HUDEP-2 (cell line): ENCODE data around the gene HSPA1B.
"Not testable (repeated sequence)": the region's sequence is repeated elsewhere in the genome, so short reads cannot be mapped to it uniquely, and the experiment has no call there.

Experiments used
- DNase-seq, 76 experiments: peaks; one replicate each; lab custom pipeline; 2025; ENCODE audit not compliant: unreplicated experiment in 76 of 76; lab: John Stamatoyannopoulos, UW

Gene HSPA1B

DNA sequence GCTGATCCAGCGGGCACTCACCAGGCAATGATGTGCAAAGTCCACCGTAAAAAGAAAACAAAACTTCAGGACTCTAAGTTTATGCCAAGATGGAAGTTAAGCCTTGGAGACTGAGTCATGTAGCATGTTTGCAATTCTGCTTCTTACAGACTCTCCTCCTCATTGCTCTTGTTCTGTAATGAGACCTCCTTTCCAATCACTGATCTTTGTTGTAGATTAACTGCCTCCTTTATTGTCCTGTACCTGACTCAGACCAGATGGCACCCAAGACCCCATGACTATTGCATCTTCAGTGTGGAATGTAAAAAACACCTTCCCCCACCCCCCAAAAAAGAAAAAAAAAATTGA lies 23.9 kb downstream of the HSPA1B start:
- no peak for DNase-seq

DNA sequence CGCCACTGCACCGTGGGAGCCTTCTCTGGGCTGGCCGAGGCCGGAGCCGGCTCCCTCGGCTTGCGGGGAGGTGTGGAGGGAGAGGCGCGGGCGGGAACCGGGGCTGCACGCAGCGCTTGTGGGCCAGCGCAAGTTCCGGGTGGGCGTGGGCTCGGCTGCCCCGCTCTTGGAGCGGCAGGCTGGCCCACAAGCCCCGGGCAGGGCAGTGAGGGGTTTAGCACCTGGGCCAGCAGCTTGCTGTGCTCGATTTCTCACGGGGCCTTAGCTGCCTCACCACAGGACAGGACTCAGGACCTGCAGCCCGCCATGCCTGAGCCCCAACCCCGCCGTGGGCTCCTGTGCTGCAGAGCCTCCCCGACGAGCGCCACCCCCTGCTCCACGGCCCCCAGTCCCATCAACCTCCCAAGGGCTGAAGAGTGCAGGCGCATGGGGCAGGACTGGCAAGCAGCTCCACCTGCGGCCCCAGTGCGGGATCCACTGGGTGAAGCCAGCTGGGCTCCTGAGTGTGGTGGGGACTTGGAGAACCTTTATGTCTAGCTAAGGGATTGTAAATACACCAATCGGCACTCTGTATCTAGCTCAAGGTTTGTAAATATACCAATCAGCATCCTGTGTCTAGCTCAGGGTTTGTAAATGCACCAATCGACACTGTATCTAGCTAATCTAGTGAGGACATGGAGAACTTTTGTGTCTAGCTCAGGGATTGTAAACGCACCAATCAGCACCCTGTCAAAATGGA lies 24.6 kb downstream of the HSPA1B start:
- DNase-seq: not testable (repeated sequence)

DNA sequence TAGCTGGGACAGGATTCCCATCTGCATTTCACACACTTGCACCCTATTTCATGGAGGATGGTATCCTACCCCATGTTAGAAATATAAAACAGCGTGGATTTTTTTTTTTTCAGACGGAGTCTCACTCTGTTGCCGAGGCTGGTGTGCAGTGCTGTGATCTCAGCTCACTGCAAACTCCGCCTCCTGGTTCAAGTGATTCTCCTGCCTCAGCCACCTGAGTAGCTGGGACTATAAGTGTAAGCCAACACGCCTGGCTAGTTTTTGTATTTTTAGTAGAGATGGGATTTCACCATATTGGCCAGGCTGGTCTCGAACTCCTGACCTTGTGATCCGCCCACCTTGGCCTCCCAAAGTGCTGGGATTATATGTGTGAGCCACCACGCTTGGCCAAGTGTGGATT lies 30.2 kb downstream of the HSPA1B start:
- DNase-seq: not testable (repeated sequence)

DNA sequence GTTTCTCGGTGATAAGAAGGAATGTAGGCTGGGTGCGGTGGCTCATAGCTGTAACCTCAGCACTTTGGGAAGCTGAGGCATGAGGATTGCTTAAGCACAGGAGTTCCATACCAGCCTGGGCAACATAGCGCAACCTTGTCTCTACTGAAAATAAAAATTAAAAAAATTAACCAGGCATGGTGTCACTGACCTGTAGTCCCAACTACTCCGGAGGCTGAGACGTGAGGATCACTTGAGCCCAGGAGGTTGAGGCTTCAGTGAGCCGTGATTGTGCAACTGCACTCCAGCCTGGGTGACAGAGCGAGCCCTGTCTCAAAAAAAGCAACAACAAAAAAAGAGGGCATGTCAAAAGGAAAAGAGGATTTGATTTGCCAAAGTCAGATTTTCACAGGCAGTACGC lies 31.2 kb downstream of the HSPA1B start:
- no peak for DNase-seq

DNA sequence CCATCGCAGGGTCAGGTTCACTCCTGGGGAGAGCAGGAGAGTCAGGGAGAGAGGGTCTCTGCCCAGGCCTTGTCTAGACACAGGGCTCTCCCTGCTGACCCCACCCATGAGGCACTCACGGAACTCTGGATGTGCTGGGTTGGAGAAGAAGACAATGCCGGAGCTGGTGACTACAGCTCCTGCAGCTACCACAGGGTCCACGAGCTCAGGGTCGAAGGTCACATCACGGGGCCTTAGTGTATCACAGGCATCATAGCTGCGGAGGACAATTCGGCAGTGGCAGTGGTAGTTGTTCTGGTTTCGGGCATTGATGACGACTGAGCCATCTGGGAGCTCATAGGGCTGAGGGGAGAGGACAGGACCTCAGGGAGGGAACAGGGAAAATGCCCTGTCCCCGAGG lies 32.4 kb downstream of the HSPA1B start:
- no peak for DNase-seq

DNA sequence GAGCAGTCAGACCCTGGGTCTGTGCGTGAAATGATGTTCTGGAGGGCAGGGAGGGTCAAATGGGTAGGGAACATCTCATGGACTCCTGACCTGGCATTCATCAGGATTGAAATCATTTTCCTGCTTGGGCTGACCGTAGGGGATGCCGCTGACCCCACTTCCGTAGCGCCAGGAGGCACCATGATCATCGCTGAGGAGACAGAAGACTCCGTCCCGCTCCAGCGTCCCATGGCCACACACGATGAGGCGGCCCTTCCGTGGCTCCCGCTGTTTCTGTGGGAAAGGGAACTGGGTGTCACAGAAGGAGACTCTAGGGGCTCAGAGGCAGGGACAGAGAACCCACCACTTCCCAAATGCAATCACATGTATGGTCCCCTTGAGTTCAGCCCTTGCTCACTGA lies 32.8 kb downstream of the HSPA1B start:
- no peak for DNase-seq

DNA sequence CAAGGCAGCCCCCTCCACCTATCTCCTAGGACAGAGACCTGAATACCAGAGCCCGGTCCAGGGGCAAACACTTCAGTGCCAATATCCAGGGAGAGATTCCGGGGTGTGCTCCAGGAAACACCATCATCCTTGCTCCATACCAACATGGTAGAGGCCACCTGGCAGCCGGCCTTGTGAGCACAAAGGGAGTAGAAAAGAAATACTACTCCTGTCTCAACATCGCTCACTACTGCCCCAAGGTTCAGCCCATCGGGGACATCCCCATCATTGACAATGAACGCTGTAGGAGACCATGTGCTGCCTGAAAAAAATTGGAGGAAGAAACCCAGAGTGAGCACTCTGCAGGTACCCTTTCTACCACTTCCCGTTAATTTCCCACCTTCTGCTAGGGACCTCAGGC lies 33.6 kb downstream of the HSPA1B start:
- DNase-seq: no peak

DNA sequence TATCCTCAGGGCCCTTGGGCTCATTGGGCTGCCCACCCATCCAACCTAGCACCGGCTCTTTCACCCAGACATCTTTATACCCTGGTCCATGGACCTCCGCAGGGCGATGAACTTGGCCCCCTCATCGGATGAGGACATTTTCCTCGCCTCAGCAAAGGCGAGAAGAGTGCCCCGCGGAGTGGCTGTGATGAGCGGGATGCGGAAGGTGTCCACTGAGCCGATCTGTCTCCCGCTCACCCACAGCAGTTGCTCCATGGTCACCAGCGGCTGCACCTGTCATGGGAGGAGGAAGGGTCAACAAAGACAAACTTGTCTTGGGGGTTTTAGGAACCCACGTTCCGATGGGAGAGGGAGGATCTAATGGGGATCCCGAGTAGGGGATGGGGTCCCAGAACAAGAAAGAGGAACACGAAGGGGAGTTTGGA lies 34.4 kb downstream of the HSPA1B start:
- no peak for DNase-seq

DNA sequence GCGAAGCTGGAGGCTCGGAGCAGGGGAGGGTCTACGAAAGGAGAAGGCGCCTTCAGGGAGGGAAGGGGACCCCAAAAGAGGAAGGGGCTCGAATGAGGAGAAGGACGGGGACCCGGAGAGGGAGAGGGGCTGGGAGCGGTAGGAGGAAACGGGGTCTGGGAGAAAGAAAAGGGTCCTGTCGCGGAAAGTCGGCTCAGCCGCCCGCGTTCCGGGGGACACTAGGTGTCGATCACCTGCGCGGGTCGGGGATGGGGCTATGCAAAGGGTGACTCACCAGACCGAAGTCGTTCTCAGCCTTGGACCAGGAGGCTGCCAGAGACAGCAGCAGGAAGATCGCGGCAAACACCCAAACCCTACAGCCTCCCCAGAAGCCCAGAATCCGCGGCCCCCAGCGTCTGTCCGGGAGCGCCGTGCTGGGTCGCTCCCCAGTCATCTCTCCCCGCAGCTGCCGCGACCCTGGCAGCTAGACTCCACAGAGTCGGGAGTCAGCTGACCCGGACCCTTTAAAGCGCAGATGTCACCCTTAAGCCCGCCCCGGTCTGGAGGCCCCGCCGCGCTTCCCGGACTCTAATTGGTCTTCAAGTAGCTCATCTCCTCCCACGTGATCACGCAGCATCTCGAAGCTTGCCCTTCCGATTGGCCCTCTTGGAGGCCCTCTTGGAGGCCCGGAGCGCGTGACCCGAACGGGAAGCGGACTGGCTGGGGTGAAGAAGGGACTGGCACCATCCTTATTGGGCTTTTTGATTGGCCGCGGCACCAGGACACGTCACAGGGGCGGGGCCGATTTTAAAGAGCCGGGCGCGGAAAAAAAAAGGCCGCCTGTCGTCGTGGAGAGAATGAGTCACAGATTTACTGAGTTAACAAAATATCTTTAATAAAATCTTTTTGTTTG lies 35.1 kb downstream of the HSPA1B start, which contains the start of gene NEU1:
Gene NEU1, minus strand, starts transcription at position 478 of the 892 bp plus-strand sequence. Its CDS starts 45 bp downstream, at position 433.
- peak; percentile 83 to 100 (median 100) for DNase-seq

DNA sequence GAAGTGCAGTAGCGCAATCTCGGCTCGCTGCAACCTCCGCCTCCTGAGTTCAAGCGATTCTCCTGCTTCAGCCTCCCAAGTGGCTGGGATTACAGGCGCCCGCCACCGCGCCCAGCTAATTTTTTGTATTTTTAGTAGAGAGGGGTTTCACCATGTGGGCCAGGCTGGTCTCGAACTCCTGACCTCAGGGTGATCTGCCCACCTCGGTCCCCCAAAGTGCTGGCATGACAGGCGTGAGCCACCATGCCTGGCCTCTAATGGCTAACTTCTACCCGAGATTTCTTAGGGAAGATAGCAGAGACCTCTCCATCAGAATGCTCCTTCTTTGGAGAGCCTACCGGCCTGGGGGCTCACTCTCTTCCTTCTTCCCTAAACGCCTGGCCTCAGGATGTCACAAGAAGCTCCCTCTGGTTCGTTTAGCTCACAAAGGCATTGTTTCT lies 36.6 kb downstream of the HSPA1B start:
- not testable (repeated sequence) for DNase-seq

DNA sequence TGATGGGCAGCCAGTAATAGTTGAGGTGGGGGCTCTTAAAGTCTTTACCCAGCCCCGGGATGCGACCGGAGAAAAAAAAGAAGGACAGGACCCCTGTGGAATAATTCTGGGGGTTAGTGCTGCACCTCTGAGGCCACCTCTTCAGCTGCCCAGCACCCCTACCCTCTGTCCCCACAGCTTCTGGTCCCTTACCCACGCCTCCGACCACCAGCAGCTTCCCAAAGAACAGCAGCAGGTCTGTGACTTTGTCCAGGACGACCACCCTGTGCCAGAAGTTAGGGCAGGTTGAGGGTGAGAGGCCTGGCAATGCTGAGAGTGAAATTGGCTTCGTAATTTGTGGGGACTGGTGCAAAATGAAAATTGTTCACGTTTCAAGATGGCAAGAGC lies 37.3 kb downstream of the HSPA1B start:
- no peak for DNase-seq

DNA sequence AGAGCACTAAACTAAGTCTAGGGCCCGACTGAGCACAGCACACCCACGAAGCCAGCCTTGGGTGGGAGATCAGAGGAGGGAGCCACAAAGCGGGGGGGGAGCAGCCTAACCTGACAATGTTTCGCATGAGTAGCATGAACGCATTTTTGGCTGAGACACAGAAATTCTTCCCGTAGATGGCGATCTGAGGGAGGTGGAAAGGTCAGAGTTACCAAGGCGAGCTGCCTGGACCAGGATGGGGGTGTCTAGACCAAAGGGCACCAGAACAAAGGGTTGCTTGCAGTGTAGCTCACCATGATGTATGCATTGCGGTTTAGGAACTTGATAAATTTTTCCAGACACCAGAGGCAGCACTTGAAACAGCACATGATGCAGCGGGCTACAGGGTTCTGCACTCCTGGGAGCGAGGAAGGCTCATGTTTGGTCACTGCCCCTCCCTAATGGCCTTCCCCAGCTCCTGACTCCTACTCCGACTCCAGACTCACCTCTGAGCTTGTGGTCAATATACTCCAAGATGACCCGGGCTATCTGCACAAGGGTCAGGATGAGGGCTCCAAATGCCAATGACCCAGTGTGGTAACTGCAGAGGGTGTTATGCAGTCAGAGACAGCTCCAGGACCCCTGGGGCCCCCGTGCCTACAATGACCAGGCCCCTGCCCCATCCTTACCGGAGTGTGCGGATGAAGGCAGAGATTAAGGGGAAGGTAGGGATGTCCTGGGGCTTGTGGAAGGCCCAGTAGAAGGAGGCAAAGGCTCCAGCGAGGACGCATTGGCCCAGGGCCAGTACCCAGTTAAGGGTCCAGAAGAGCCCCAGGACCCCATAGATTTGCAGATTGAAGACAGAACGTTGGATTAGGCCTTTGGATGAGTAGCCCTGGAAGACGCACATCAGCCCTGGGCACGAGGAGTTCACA lies 37.9 kb downstream of the HSPA1B start:
- DNase-seq: no peak

DNA sequence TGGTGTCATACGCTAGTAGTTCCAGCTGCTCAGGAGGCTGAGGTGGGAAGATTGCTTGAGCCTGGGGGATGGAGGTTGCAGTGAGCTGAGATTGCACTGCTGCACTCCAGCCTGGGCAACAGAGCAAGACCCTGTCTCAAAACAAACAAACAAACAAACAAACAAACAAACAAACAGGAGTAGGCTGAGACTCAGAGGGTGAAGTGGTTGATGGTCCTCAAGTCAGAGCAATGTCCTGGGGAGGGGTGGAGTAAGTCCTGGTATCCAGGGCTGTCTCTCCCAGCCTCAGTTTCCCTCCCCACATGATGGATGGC lies 41.1 kb downstream of the HSPA1B start:
- not testable (repeated sequence) for DNase-seq

DNA sequence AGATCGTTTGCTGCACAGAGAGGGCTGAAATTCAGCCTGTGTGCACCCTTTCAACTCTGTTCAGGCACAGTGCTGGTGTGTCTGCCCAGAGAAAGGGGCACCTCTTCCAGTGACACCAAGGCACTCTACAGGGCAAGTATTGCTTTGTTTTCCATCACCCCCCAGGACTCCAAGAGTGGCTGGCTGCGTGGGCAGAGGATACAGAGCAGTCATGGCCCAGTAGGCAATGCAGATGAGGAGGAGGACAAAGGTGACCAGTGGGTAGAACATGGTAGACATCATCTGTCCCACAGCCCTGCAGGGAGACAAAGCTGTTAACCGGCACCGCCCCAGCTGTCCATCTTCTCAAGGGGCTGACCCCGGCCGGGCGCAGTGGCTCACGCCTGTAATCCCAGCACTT lies 41.8 kb downstream of the HSPA1B start:
- DNase-seq: no peak

DNA sequence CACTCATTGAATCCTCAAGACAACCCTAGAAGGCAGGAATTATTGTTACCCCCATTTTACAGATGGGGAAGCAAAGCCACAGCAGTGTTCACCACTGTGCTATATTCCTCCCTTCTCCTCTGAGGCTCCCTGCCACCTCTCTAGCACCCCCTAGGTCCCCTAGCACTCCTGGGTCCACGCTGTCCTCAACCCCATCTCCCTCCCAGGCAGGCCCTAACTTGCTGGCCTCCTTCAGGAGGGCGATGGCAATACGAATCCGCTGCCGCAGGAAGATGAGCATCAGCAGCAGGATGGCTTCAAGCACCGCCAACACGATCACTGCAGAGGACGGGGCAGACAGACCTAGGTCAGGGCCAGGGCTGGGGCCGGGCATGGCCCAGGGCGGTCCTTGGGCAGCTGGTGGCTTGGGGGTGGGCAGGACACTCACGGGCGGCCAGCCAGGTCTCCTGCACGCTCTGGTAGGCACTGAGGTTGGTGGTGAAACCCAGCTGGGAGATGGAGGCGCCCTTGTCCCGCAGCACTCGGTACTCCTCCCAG lies 42.9 kb downstream of the HSPA1B start:
- peak in 1 of 76 experiments; percentile 22 for DNase-seq

DNA sequence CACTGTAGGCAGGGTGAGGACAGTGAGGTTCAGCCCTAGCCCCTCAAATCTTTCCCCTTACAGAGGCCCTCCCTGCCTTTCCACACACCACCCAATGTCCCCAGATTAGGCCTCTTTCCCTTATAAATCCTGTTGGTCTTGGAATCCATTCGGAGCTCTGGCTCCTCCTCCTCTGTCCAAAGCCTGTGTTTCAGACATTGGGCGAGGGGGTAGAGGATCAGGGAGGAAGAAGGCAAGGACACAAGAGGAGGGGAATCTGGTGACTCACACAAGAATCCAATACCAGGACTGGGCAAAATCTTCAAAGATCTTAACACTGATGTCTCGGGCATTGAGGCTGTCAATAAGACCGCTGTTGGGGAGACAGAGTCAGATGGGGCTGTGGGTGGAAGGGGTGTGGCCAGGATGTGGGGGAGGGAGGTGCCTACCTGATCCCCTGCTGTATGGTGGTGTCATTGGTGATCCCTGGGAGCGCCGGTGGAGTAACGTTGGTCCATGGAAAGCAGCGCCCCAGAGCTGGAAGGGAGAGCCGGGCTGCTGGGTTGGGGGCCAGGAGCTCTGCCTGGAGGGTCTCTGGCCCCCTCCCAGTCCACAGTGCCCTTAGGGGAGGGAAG lies 43.6 kb downstream of the HSPA1B start:
- DNase-seq: no peak

DNA sequence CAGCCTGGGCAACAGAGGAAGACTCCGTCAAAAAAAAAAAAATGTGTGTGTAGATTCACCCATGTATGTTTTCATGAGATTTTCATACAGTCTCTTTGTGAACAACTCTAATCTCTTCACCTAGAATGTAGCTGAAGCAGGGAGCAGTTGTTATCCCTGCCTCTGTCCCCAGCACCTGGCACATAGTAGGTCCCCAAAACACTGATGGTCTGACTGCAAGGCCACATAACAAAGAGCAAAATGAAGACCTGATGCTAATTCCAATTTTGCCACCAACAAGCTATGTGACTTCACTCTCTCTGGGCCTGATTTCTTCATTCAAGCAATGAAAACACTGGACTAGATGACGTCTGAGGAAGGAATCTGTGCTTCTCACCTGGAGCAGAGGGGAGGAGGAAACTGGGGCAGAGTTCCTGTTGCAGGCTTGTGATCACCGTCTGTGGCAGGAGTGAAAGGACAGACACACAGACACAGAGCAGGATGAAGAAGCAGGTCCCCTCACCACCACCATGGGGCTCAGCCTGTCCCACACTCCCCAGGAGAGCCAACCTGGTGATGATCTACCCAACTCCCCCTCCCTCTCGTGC lies 46.6 kb downstream of the HSPA1B start:
- no peak for DNase-seq

DNA sequence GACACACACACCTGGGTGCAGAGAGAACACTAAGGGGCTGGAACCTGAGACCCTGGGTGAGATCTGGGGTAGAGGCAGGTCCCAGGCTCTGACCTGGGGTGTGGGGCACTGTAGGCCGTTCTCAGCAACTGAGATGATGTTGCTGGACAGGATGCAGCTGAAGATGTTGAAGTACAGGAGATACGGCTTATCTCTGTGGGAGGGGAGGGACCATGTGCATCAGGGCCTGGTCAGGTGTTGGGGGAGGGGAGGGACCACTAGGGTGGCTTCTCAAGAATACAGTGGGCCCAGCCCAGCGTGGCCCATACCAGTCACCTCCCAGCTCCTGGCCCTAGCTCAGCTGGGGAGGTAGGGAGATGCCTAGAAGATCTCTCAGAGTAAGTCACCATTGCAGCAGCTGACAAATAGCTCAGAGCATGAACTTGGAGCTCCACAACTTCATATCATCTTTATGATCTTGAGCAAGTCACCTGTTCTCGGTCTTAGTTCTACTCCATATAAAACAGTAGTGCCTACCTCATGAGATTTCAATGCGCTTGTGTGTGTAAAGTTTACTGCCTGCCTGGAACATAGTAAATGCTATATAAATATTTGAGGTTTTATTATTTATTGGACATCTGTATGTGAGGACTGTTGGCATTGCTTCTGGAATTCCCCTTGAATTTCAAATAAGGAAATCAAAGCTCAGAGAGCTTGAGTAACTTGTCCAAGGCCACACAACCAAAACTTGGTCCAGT lies 47.5 kb downstream of the HSPA1B start:
- DNase-seq: no peak

DNA sequence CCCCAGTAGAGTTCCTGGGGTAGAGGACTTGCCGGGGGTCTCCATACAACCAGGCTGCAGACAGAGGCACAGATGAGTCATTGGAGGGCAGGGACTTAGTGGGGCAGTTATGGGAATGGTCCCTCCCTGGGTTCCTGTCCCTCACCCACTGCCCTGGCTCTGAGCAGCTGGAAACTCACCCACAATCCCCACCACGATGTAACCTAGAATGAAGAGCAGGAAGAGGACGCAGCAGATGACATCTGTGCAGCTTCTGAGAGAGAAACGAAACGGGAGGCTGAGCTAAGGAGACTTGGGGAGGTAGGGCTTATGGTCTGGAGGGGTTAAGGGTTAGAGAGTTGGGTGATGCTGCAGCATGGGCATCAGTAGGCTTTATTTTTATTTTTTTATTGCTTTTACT lies 48.3 kb downstream of the HSPA1B start:
- no peak for DNase-seq
